Upper lobe of left lung (tissue), 4 donors: Measurements from ENCODE around the gene CENPO.

ENCODE experiments used
- CTCF ChIP-seq, 6 experiments: fragments of 450-650 bp in 4 of 6; fragments of 200-600 bp in 2 of 6; sonication (generic) in 2 of 6; IDR thresholded peaks; one replicate each; pipeline ENCODE4 v1.5.1; 2016 to 2019; ENCODE audit warnings: antibody characterized with exemption in 6 of 6
- POLR2A ChIP-seq, 4 donors: fragments of 450-650 bp; IDR thresholded peaks; one replicate each; pipeline ENCODE4 v1.5.1; 2016 to 2017; ENCODE audit warnings: antibody characterized with exemption in 4 of 4, mild to moderate bottlenecking in 2 of 4
- POLR2AphosphoS5 ChIP-seq, 2 donors: sonication (generic); formaldehyde crosslinking; IDR thresholded peaks; one replicate each; pipeline ENCODE4 v1.5.1; 2017; ENCODE audit warnings: antibody characterized with exemption in 2 of 2

GRCh38 chr2:24747299-24747698 lies 45.9 kb upstream of the CENPO start:
- TF ChIP-seq CTCF (IDR thresholded peaks at IDR 0.05) = no peak
- TF ChIP-seq POLR2A (IDR thresholded peaks at IDR 0.05) = no peak
- no peak for TF ChIP-seq POLR2AphosphoS5 (IDR thresholded peaks at IDR 0.05)
